ENCODE results near the gene AUTS2. TPM values are rescaled to one million over a fixed set of nuclear protein-coding genes. Genes with fewer than 3 reads are reported as not detected.

The AUTS2 gene
- total RNA-seq, 1 experiment from 2014 or later: not detected

DNA sequence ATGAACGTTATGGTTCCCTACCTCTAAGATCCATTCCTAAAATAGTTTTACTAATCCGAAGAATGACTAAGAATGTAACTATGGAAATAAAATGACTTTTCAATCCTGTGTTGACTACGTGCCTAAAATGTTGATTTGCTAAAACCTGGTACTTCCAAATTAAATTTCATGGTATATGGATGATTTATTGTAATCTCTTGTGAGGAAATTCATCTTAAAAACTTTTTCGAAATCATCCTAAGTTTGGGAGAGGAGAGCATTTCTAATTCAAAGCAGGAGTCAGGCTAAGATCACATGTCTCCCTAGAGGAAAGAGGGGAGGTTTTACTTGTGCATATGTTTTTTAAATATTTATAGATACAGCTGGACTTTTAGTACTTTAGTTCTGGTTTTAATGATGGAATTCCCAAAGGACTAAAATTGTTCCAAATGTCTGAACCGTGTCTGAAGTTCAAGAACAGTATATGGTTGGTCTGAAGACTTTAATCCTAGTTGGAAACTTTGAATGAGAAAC, 483.9 kb downstream of the AUTS2 start:
- Mint-ChIP-seq H3K4me1 (ENCODE audit: low read depth, unreplicated experiment) (no peaks in the 10 kb centered on the region), H3K4me3 (ENCODE audit: low read depth, unreplicated experiment) (no peak overlapping the region), H3K36me3 (ENCODE audit: insufficient read depth, unreplicated experiment) (no peaks in the 10 kb centered on the region), H3K27me3 (ENCODE audit: unreplicated experiment) (no peaks in the 10 kb centered on the region), H3K27ac (ENCODE audit: unreplicated experiment) (no peak overlapping the region), H3K9me3 (ENCODE audit: low read depth, unreplicated experiment) (peaks cover 5% of the 10 kb centered on the region)
- TF ChIP-seq, protein P1, sequence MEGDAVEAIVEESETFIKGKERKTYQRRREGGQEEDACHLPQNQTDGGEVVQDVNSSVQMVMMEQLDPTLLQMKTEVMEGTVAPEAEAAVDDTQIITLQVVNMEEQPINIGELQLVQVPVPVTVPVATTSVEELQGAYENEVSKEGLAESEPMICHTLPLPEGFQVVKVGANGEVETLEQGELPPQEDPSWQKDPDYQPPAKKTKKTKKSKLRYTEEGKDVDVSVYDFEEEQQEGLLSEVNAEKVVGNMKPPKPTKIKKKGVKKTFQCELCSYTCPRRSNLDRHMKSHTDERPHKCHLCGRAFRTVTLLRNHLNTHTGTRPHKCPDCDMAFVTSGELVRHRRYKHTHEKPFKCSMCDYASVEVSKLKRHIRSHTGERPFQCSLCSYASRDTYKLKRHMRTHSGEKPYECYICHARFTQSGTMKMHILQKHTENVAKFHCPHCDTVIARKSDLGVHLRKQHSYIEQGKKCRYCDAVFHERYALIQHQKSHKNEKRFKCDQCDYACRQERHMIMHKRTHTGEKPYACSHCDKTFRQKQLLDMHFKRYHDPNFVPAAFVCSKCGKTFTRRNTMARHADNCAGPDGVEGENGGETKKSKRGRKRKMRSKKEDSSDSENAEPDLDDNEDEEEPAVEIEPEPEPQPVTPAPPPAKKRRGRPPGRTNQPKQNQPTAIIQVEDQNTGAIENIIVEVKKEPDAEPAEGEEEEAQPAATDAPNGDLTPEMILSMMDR (IDR thresholded peaks at IDR 0.05; ENCODE audit: unreplicated experiment): no peak
- BruUV-seq (replicated peaks): no TSS peak
- no peak for DNase-seq
- intact Hi-C loops (cut with micrococcal nuclease; ENCODE audit: unreplicated experiment): no loop called here
- CTCF ChIA-PET: no interaction called here

DNA sequence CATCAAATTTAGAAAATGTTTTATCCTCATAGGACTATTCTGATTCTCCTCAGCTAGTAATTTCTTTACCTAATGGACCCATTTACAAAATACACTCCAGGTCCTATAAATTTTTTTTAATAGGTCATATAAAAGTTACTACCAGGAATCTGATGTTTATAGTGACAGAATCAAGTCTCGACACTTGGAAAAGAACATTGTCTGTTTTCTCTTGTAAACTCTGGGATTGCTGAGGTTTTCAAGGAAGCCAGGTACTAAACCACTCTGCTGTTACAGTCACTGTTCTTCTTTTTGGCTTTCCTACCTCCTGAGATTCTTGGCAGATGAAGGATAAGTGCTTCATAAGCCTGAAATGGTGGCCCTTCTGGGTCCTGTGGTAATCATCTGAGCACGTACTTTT, 493.1 kb downstream of the AUTS2 start:
- no TSS peak for BruUV-seq (replicated peaks)
- no peaks in the 10 kb centered on the region for H3K27me3 Mint-ChIP-seq (ENCODE audit: unreplicated experiment)
- H3K27ac Mint-ChIP-seq (ENCODE audit: unreplicated experiment): no peak overlapping the region
- H3K4me1 Mint-ChIP-seq (ENCODE audit: low read depth, unreplicated experiment): no peaks in the 10 kb centered on the region
- DNase-seq: no peak
- no peak overlapping the region for H3K4me3 Mint-ChIP-seq (ENCODE audit: low read depth, unreplicated experiment)
- intact Hi-C loops (cut with micrococcal nuclease; ENCODE audit: unreplicated experiment): no loop called here
- TF ChIP-seq, protein P1 (IDR thresholded peaks at IDR 0.05; ENCODE audit: unreplicated experiment): no peak
- CTCF ChIA-PET: no interaction called here
- H3K36me3 Mint-ChIP-seq (ENCODE audit: insufficient read depth, unreplicated experiment): no peaks in the 10 kb centered on the region
- no peaks in the 10 kb centered on the region for H3K9me3 Mint-ChIP-seq (ENCODE audit: low read depth, unreplicated experiment)

DNA sequence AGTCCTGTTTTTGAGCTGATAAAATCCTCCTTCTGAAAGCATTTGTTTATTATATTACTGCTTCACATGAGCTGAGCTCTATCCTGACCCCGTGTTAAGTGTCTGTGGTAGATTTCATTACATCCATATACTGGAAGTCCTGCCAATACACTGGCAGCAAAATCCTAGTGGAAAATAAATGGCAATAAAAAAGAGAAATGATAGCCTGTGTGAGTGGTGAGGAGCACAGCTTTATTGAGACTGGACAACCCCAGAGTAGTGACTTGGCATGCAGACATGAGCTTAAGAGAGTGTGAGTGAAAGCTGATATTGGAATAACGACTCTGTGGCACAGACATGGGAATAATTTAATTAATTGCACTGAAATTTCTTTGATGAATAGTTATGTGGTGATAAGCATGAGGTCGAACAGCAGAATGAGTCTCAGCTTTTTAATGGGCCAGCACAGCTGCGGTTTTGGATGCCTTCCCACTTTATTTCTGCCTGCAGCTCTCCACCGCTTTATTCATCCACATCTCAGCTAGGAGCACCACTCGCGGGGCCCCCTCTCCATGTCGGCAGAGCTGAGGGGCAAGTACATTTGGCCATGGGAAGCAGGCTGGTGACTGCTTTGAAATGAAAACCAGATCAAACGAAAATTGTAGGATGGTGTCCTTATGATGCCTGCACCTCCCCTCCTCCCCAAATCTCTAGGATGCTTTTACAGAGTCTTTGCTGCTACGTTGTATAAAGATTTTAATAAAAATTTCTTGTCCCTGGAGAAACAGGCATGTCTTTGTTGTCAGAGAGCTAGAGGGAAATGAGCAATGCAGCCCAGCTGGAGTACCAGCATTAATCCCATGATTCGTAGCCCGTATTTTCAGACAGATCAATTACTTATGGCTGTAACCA, 494.3 kb downstream of the AUTS2 start:
- no TSS peak for BruUV-seq (replicated peaks)
- peaks cover 3% of the 10 kb centered on the region for H3K9me3 Mint-ChIP-seq (ENCODE audit: low read depth, unreplicated experiment)
- no peak for DNase-seq
- CTCF ChIA-PET: no interaction called here
- no peaks in the 10 kb centered on the region for H3K36me3 Mint-ChIP-seq (ENCODE audit: insufficient read depth, unreplicated experiment)
- intact Hi-C loops (cut with micrococcal nuclease; ENCODE audit: unreplicated experiment): no loop called here
- no peaks in the 10 kb centered on the region for H3K4me1 Mint-ChIP-seq (ENCODE audit: low read depth, unreplicated experiment)
- H3K27me3 Mint-ChIP-seq (ENCODE audit: unreplicated experiment): no peaks in the 10 kb centered on the region
- no peak overlapping the region for H3K27ac Mint-ChIP-seq (ENCODE audit: unreplicated experiment)
- TF ChIP-seq, protein P1 (IDR thresholded peaks at IDR 0.05; ENCODE audit: unreplicated experiment): no peak
- H3K4me3 Mint-ChIP-seq (ENCODE audit: low read depth, unreplicated experiment): no peak overlapping the region

DNA sequence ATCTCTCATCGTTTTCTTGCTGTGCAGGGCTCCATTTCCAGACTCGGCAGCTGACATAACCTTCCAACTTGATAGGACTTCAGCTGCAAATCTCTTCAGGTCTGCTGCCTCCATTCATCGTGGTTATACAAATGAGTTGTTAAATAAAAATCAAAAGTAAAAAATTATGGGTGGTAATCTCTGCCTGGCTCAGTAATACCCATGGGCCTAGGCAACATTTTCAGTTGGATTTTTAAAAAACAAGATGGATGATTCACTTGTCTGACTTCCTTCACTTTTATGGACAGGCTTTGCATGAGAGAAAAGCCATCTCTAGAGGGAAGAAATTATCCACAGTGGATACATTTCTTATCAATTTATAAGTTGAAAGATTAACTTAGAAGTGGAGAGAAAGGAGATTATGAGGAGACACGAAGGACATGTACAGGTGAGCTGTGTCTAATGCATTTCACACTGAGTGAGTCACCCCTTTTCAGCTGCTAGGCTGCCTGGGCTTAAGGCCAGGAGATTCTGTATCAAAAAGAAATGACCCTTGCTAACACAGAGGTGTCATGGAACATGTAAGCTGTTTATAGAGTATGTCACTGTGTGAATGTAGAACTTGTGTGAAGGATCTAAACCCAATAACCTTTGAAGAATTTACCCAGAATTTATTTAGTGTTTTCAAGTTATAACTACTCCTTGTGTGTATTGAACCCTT, 495.1 kb downstream of the AUTS2 start:
- intact Hi-C loops (cut with micrococcal nuclease; ENCODE audit: unreplicated experiment): no loop called here
- CTCF ChIA-PET: no interaction called here
- no peaks in the 10 kb centered on the region for H3K4me1 Mint-ChIP-seq (ENCODE audit: low read depth, unreplicated experiment)
- no peak overlapping the region for H3K27ac Mint-ChIP-seq (ENCODE audit: unreplicated experiment)
- TF ChIP-seq, protein P1 (IDR thresholded peaks at IDR 0.05; ENCODE audit: unreplicated experiment): no peak
- DNase-seq: no peak
- no TSS peak for BruUV-seq (replicated peaks)
- peaks cover 3% of the 10 kb centered on the region for H3K9me3 Mint-ChIP-seq (ENCODE audit: low read depth, unreplicated experiment)
- no peak overlapping the region for H3K4me3 Mint-ChIP-seq (ENCODE audit: low read depth, unreplicated experiment)
- no peaks in the 10 kb centered on the region for H3K27me3 Mint-ChIP-seq (ENCODE audit: unreplicated experiment)
- no peaks in the 10 kb centered on the region for H3K36me3 Mint-ChIP-seq (ENCODE audit: insufficient read depth, unreplicated experiment)
